GM21529 (cell line): ENCODE results near the gene IQSEC1.
A peak's percentile ranks its signal among the peaks of the same experiment; 100 is the strongest.

Experiments used
- ATAC-seq: cut with Tn5 transposase; IDR thresholded peaks from one replicate; pipeline ENCODE4 v1.9.1; 2021; ENCODE audit not compliant: unreplicated experiment

IQSEC1 gene

DNA sequence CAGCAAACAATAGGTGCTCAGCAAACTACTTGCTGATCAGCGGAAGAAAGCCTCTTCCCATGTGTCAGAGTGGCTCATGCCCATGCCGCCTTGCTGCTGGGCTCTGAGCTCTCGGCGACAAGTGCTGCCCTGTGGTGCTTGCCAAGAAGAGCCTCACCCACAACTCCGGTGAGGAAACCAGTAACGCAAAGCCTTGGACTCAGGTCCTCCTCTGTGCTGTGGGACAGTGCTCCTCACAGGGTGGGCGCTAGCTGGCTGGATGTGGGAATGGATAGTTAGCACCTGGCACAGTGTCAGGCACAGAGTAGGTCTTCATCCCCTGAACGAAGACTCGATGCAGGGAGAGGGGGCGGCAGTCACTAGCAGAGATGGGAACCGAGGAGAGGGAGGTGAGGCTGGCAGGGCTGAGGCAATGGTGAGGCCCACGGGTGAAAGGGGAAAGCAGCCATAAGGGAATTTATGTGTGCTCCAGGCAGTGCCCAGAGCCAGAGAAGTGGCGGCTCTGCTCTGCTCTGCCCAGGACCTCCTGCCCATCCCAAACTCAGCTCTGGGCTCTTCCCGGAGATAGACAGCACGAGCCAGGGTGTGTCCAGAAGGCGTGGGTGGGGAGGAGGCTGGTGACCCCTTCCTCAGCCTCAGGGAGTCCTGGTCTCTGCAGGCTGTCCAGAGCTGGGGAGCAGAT, 55.7 kb downstream of the IQSEC1 start:
- ATAC-seq = no peak

DNA sequence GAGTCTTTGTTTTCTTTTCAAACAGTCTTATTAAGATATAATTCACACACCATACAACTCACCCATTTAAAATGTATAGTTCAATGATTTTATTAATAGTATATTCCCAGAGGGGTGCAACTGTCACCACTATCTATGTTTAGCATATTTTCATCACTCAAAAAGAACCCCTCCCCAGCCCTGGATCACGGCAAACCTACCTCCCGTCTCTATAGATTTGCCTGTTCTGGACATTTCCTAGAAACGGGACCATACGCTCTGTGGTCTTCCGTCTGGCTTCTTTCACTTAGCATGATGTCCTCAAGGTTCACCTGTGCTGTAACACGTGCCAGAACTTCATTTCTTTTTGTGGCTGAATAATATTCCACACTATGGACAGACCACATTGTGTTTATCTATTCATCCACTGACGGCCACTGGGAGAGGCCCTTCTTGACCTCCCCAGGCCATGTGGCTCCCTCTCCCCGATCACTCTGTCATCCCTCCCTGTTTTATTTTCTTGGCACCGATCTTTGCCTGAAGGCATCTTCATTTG, 56.4 kb downstream of the IQSEC1 start:
- ATAC-seq = no peak

DNA sequence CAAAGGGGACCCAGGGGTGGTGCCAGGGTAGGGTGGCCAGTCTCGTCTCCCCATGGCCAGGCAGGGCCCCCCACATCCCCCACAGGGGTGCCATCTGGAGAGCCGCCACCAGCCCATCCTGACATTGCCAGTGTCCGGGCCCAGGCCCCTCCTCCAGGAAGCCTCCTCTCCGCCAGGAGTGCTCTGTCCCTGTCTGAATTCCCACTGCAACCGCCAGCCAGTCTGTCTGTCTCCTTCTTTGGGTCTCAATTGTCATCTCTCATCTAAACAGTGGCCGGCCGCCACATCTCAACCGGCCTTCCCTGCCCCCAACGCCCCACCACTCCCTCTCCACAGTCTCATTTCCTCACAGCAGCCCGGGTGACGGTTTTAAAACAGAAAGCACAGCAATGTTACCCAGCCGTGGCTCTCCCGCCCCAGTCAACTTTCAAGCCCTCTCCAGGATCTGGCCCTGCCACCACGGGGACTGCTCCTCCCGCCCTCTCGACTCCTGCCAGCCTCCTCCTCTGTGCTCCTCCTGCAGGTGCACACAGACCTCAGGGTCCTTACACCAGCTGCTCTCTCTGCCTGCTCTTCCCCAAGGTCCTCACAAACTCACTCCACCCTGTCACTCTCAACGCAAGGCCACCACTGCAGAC, 57.0 kb downstream of the IQSEC1 start:
- ATAC-seq = peak; percentile 32

DNA sequence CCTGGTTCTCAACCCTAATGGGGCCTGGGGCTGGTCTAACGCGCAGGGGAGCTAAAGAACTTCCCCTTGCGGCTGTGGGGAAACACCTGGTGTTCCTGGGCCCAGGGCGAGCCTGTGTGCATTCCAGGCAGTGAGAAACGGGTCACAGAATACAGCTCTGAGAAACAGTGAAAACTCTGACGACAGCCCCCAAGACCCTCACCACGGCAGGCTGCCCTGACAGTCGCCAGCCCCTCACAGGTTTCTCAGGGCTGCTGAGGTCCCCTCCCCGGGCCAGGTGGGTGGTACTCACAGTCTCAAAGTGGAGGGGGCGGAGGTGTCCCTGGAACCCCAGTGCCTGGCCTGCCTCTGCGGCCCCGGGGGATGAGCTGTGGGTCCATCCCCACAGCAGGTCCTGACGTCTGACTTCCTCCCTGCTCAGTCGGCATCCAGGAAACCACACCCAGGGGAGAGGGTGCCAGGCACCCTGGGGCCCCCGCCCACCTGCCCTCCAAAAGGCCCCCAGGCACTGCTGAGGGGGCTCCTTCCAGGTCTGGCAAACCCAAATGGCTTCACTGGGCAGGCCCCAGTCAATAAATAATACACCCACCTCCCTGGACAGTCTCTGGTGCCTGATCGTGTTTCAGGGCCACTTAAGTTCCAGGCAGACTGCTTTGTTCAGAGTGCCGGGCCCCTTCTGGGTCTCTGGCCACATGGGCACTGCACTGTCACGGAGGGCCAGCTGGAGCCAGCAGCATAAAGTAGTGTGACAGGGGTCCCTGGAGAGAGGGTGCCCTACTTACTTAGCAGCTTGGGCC, 57.7 kb downstream of the IQSEC1 start:
- peak; percentile 25 for ATAC-seq

DNA sequence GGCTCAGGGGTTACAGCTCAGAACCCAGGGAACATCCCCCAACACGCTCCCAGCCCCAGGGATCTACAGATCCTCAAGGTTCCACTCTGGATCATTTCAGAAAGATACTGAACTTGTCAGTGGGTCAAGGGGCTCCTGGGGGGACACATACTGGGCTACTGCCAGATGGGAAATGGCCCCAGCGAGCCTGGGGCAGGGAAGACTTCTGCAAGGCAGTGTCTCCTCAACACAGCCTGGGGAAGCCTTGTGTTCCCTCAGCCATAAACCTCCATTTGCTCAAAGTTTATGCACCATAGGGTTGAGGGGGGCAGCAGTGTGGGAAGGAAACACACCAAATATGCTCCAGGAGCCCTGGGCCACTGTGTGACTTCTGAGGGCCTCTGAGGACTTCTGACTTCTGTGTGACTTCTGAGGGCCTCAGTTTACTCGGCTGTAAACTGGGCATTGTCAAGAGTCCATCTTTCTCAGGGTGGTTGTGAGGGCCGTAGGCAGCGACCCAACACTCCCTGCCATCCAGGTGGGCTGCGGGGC, 58.4 kb downstream of the IQSEC1 start:
- no peak for ATAC-seq

DNA sequence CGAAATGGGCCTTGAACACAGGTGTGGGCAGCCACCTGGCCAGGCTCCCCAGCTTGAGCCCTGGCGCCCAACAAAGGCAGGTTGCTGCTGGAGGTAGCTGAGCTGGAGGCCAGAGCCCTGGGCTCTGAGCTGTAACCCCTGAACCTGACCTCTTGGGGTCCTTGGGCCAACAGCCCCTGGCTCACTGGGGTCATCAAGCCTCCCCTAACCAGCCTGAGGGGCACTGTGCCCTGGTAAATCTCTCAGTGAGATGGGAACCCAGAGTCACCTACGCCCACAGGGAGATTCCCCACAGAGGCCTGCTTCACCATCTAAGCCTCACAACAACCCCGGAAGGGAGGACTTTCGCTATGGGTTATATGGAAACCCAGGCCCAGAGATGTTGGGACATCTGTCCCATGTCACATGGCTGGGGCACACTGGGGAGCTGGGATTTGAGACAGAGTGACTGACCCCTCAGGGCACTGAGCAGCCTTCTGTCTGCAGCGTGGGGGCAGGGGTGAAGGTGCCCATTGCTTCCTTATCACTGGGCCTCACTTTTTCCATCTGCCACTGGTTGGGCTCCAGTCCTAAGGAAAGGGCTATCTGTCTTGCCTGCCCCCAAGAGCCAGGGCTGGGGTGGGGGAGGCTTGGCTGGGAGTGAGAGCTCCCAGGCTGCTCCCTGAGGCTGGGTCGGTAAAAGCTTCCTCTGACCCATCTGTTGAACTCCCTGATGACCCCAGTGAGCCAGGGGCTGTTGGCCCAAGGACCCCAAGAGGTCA, 59.1 kb downstream of the IQSEC1 start:
- ATAC-seq = no peak

DNA sequence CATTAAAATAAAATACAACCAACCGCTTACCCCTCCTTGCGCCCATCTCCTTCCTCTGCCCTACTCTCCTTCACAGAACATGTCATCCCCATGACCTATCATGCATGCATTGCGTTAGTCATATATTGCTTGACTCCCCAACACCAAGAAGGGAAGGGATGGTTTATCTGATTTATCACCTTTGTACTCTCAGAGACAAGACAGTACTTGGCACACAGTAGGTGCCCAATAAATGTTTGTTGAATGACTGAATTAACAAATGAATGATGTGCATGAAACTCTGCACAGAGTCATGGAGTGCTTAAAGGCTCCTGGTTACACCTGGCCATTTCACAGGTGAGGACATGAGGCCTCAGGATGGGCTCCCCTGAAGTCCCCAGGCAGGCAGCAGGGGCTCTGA, 59.7 kb downstream of the IQSEC1 start:
- ATAC-seq = no peak

DNA sequence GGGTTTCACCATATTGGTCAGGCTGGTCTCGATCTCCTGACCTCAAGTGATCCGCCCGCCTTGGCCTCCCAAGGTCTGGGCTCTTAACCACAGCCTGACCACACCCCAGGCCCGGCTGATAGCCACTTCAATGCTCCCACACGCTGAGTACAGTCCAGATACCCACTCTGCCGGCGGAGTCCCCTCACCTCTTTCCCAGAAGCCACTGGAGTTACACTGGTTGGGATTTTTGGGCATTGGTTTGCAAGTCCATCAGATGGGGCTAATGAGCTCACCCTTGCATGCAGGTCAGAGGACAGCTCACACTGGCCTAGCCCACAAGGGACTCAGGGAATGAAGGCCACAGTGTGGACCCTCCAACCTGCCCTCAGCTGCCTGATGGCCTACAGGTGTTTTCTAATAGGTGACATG, 60.1 kb downstream of the IQSEC1 start:
- no peak for ATAC-seq

DNA sequence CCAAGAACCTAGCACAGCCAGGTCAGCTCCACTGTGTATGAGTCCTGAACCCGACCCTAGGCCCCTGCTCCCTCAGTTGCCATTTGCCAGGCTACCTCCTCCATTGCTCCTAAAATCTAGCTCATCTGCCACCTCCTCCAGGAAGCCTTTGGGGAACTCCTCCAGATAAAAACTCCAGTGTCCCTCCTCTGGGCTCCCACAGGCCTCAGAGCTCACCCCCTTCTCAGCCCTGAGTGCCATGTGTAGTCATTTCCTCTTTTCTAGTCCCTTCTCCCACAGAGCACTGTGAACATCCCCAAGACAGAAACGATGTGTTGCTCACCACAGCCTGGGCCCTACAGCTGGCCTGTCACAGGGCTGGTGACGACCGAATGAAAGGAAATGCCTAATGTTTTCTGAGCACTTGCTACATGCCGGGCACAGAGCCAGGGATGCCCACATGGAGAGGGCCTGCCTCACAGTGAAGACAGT, 61.0 kb downstream of the IQSEC1 start:
- peak; percentile 35 for ATAC-seq

DNA sequence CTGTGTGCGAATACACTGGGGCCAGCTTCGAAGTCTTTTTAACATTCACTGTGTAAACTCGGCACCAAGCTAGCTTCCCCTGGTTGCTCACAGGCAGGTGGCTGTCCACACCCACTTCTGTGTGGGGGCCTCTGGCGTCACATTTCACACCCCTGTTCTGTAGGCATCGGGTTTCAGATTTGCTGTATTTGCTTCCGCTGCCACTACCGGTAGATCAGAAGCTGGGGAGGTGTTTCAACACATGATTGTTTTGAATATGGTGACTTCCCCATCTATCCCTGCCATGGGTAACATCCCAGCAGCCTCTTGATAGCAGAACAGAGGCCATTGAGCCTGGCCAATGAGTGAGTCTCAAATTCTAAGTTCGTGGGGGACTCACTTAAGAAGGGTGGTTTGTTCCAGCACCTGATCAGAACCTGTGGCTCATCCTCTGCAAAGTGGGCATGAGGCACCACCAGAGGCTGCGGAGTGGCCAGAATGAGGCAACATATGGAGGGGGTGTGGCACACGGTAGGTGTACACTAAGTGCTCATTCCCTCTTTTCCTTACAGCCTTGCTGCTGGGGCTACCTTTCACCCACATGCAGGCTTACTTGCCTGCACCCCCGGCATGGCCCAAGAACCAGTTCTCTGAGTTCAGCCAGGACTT, 61.5 kb downstream of the IQSEC1 start:
- ATAC-seq = peak; percentile 43

DNA sequence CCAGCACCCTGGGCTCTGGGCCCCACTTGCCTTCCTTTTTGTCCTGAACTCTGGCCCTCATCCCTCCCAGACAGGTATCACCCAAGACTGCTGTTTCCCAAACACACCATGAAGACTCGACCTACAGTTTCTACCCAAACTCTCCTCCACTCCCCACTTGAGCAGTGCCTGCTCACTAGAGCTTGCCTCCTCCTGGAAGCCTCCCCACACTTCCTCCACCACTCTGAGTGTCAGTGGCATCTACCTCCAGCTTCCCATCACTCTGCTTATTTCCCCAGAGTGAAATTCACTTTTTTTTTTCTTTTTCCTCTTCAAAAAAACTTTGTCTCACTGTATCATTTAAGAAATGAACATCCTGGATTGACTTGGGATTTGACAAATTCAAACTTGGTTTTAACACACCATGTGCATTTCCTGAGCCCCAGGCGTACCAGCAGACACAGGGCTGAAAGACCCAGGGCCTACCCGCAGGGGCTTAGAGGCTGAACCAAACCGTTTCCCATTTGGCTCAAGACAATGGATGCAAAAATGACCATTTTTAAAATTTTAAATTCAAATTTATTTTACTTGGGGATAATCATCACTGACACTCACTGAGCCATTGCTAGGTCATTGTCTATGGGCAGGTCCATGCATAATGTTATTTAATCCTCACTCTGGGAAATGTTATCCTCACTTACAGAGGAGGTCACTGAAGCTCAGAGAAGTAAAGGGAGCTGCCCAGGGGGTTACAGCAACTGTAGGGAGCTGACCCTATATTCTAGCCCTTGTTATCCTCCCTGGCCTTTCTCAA, 62.3 kb downstream of the IQSEC1 start:
- ATAC-seq = no peak

DNA sequence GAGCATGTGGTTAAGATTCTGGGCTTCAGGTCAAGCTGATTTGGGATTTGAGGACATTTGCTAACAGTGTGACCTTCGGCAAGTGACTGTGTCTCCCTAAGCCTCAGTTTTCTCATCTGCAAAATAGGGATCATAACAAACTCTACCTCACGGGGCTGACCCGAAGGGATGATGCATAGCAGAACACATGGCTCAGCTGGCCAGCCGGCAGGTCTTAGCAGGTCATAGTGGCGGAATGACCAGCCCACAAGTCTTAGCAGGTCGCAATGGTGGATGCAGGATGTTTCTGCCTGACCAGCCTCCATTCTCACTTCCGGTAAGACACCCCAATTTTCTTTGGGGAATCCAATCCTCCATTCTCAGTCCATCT, 63.3 kb downstream of the IQSEC1 start:
- ATAC-seq = no peak

DNA sequence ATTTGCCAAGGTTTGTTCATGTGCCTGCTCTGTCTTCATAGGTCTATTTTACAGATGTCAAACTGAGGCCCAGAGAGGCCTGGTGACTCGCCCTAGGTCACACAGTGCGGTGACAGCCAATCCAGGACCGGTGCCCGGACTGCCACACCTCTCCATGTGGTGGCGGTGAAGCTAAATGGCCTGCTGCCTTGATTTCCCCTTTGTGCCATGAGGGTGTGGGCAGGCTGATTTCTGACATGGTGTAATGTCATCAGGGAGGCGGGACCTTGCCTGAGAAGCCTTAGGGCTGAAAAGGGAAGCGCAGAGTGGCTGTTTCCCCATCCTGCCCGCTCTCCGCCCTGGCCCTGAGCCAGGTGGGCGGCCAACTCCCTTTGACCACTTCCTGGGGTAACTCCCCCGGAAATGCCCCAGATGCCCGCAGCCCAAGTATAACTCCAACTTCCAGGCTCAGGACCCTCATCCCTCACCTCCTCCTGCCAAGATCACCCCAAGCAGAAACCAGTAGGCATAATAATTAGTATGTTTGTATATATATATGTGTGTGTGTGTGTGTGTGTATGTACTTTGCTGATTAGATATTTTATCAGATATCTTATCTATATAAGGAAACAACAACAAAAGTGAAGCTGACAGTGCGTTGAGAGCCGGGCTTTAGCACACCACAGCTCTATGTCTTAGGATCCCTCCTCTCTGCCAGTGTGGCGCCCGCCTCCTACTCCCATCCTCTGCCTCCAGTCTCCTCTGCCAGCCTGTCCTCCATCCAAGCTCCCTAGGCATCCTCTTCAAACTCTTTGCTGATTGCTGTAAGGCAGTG, 63.9 kb downstream of the IQSEC1 start:
- no peak for ATAC-seq

DNA sequence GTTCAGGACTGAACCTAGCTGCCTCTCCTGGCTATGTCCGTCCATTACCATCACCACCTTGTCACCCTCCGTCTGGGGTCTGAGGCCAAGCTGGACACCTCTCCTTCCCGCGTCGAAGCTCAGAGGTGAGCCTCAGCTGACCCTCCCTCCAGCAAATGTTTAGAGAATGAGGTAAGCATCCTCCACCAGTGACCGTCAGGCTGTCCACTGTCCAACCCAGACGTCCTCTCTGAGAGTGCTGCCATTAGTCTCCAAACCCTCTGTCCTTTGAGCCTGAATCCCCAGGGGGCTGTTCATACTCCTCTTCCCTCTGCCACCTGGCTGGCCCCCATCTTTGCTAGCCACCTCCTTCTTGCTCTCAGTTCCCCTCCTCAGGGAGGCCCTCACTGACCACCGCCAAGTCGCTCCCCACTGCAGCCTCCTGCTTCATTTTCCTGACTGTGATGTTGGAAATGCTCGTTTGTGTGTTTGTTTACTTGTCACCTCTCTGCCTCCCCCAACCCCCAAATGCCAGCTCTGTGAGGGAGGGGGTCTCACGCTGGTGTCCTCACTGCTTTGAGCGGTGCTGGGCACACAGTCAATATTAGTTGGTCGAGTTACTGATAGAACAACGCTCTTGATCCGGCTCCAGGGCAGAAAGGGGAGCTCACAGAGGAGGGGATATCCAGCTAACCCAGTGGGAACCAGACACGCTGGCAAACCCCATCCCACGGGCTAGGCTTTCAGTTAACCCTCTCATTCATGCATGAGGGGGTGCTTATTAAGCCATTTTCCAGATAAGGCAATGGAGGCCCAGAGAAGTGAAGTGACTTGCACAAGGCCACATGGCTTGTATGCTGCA, 64.9 kb downstream of the IQSEC1 start:
- ATAC-seq = no peak

DNA sequence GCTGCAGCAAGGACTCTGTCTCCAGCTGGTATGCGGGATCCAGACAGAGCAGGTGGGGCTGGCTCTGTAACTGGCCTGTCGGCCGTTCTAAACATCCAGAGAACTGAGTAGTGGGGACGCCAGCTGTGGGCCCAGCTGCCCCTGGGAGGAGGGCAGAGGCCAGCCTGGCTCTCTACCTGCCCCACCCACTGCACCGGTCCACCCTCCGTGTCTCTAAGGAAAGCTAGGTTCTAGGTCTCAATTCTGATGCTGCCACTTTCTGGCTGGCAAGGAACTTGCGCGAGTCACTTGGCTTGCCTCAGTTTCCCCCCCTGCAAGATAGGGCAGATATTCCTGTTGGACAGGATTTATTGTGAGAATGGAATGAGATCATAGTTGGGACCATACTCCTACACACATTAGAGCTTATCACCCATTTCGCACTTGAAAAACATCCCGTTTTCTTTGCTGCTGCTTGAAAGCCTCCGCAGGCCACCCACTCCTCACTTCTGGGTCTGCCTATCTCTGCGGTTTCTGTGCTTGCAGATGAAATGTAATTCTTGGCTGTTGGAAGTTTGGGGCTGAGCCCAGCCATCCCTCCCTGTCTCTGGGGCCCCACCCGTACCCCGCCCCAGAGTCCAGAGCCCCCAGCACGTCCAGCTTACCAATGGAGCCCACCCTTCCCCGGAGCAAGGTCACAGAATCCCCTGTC, 65.8 kb downstream of the IQSEC1 start:
- ATAC-seq = no peak

DNA sequence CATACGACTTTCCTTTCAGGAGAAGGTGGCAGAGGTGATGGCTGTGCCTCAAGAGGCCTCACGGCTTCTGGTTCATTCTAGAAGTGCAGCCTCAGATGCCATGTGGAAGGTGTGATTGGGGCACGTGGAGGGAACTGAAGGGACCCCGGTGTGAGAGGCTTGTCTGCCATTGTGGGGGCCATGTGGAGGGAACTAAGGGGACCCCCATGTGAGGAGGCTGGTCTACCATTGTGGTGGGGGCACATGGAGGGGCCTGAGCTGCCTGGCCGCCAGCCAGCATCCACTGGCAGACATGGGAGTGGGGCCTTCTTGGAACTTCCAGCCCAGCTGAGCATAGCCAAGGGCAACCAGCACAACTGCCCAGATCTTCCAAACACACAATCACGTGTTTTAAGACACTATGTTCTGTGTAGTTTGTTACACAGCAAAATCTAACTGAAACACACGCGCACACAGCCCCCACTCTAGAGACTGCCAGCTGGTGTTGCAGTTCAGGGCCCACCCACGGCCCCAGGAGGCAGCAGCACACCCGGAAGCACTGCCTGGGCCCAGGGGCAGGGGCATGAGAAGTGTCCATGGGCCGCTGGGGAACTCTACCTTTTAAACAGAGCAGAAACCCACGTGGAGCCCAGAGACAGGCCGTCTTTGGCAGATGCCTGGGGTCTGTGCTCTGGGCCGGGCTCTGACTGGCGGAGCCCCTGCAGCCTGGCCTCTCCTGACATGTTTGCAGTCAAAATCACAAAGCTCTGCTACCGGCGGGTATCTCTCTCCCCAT, 66.8 kb downstream of the IQSEC1 start:
- no peak for ATAC-seq
